DND-41 (cell line): Measurements from ENCODE around the gene VSIG1.

Experiments used
- ATAC-seq: fragments of 200-7000 bp; cut with Tn5 transposase; 3 replicates; pipeline ENCODE4 v1.9.1; 2021; ENCODE audit warnings: low read depth; ENCODE audit not compliant: insufficient read depth
- DNase-seq: peaks from one replicate; pipeline ENCODE4 v3.0.0-alpha.2; 2020
- H2AFZ ChIP-seq: 2 replicates; pipeline ENCODE4 v1.6.0; 2012; ENCODE audit warnings: low read depth, low read length
- H3K27ac ChIP-seq: 2 replicates; pipeline ENCODE4 v1.5.1; 2012; ENCODE audit warnings: low read length, inconsistent platforms
- H3K27me3 ChIP-seq: fragments of 200-600 bp; sonication (generic); 2 replicates; pipeline ENCODE4 v1.6.0; 2012; ENCODE audit warnings: low read length, mild to moderate bottlenecking, inconsistent platforms; ENCODE audit not compliant: insufficient read depth, poor library complexity
- H3K36me3 ChIP-seq: 2 replicates; pipeline ENCODE4 v1.5.1; 2012; ENCODE audit warnings: low read length, inconsistent platforms; ENCODE audit not compliant: insufficient read depth
- H3K4me1 ChIP-seq: 2 replicates; pipeline ENCODE4 v1.5.1; 2012; ENCODE audit warnings: mild to moderate bottlenecking, low read length; ENCODE audit not compliant: insufficient read depth
- H3K4me2 ChIP-seq: 2 replicates; pipeline ENCODE4 v1.6.0; 2012; ENCODE audit warnings: mild to moderate bottlenecking, moderate library complexity, low read length, inconsistent platforms; ENCODE audit not compliant: insufficient read depth
- H3K4me3 ChIP-seq, 2 experiments: fragments of 200-600 bp in 1 of 2; shearing (Covaris generic) in 1 of 2; 2 replicates each; pipeline ENCODE4 v1.5.1; 2012 to 2016; ENCODE audit warnings: inconsistent platforms in 2 of 2, low read length in 2 of 2, mild to moderate bottlenecking in 2 of 2, low read depth in 1 of 2, moderate library complexity in 1 of 2
- H3K79me2 ChIP-seq: 2 replicates; pipeline ENCODE4 v1.6.0; 2012; ENCODE audit warnings: low read length, inconsistent platforms; ENCODE audit not compliant: insufficient read depth
- H3K9ac ChIP-seq: 2 replicates; pipeline ENCODE4 v1.6.0; 2012; ENCODE audit warnings: low read depth, mild to moderate bottlenecking, inconsistent platforms, low read length, moderate library complexity
- H3K9me3 ChIP-seq: 2 replicates; pipeline ENCODE4 v1.5.1; 2012; ENCODE audit warnings: low read length, moderate library complexity, mild to moderate bottlenecking, inconsistent platforms; ENCODE audit not compliant: insufficient read depth, severe bottlenecking
- H4K20me1 ChIP-seq: 2 replicates; pipeline ENCODE4 v1.6.0; 2012; ENCODE audit warnings: low read length; ENCODE audit not compliant: insufficient read depth
- EZH2 ChIP-seq: IDR thresholded peaks from 3 replicates; pipeline ENCODE4 v1.6.1; 2012; ENCODE audit warnings: borderline replicate concordance, low read depth, mild to moderate bottlenecking, moderate library complexity, low read length, inconsistent platforms; ENCODE audit not compliant: severe bottlenecking
- TF ChIP-seq, protein P1 (sequence below): IDR thresholded peaks from 2 replicates; pipeline ENCODE4 v1.5.1; 2012; ENCODE audit warnings: borderline replicate concordance, low read length, moderate library complexity, mild to moderate bottlenecking; ENCODE audit not compliant: poor library complexity, severe bottlenecking; ENCODE audit errors: extremely low read depth

Gene VSIG1

DNA sequence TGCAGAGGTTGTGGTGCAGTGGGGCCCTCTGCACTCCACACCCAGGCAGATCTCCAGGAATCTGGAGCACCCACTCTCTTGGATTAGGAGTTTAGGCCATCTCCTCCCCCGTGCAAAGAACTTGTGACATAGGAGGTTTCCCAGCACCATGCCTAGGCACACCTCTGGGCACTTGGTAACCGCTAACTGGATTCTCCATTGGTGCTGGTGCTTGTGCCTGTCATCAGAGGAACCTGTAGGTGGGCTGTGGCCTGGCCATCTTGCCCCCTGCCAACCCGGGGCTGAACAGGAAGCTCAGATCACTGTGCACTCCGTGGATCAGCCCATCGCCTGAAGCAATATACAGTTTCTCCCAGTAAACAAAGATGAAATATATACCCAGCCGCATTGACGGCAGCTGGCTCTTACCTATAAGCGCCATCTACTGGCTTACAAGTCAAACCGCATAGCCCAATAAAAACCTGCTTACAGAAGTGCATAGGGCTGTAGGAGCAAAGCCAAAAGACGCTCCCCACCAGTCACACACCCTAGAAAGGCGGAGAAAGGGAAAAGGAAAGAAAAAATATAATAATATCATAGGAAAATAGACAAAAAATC is 43.5 kb upstream of the VSIG1 start:
- no peak overlapping the region for H3K4me2 ChIP-seq

DNA sequence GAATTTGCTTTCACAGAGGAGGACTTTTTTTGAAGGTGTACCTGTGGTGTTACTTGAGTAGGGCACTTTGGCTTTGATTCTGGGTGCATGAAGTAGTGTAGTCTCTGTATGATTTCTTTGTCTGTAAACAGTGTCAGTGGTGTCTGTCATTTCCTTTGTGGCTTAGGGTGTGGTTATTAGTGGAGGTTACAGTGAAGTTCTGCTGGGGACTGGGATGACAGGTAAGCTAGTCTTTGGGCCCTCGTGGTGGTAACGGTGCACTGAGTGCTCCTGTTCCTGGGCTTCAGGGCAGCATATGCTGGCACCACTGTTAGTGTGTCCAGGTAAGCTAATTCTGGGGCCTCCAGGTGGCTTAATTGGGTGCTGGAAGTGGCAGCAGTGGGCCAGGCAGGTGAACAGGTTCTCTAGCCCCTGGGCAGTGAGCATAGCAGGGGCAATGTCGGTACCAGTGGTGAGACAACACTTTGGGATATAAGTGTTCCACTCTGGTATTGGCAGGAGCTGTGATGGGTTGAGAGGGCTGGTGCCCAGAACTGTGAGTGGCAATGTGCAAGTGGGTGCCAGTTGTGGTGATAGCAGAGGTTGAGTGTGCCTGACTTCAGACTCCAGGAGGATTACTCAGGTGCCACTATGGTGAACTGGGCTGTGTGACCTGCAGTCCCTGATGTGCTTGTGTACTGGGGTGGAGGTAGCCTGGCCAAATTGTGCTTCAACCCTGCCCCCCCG is 26.0 kb upstream of the VSIG1 start:
- Histone ChIP-seq H3K27ac (no peak overlapping the region), H3K4me1 (no peaks in the 10 kb centered on the region), H3K9me3 (no peaks in the 10 kb centered on the region), H2AFZ (no peak overlapping the region), H3K9ac (no peak overlapping the region), H3K4me3 (no peak overlapping the region), H4K20me1 (no peaks in the 10 kb centered on the region), H3K79me2 (no peaks in the 10 kb centered on the region), H3K36me3 (no peaks in the 10 kb centered on the region), H3K4me2 (no peak overlapping the region), H3K27me3 (no peaks in the 10 kb centered on the region)
- DNase-seq (no peak), ATAC-seq (no peak)
- TF ChIP-seq, protein P1, sequence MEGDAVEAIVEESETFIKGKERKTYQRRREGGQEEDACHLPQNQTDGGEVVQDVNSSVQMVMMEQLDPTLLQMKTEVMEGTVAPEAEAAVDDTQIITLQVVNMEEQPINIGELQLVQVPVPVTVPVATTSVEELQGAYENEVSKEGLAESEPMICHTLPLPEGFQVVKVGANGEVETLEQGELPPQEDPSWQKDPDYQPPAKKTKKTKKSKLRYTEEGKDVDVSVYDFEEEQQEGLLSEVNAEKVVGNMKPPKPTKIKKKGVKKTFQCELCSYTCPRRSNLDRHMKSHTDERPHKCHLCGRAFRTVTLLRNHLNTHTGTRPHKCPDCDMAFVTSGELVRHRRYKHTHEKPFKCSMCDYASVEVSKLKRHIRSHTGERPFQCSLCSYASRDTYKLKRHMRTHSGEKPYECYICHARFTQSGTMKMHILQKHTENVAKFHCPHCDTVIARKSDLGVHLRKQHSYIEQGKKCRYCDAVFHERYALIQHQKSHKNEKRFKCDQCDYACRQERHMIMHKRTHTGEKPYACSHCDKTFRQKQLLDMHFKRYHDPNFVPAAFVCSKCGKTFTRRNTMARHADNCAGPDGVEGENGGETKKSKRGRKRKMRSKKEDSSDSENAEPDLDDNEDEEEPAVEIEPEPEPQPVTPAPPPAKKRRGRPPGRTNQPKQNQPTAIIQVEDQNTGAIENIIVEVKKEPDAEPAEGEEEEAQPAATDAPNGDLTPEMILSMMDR, result no peak
- TF ChIP-seq EZH2, result no peak

More for the DNA sequence above, 43.5 kb upstream of the VSIG1 start:
- peak; percentile 77 for ATAC-seq
- H3K4me3 ChIP-seq, result no peak overlapping the region
- no peak overlapping the region for H2AFZ ChIP-seq
- H3K27ac ChIP-seq, result no peak overlapping the region
- no peak for TF ChIP-seq EZH2
- TF ChIP-seq, protein P1, result peak; percentile 61
- H3K36me3 ChIP-seq, result no peaks in the 10 kb centered on the region
- H3K9me3 ChIP-seq, result no peaks in the 10 kb centered on the region
- H3K4me1 ChIP-seq, result no peaks in the 10 kb centered on the region
- H4K20me1 ChIP-seq, result no peaks in the 10 kb centered on the region
- no peak overlapping the region for H3K9ac ChIP-seq
- no peaks in the 10 kb centered on the region for H3K79me2 ChIP-seq
- H3K27me3 ChIP-seq, result no peaks in the 10 kb centered on the region
- peak; percentile 8 for DNase-seq

DNA sequence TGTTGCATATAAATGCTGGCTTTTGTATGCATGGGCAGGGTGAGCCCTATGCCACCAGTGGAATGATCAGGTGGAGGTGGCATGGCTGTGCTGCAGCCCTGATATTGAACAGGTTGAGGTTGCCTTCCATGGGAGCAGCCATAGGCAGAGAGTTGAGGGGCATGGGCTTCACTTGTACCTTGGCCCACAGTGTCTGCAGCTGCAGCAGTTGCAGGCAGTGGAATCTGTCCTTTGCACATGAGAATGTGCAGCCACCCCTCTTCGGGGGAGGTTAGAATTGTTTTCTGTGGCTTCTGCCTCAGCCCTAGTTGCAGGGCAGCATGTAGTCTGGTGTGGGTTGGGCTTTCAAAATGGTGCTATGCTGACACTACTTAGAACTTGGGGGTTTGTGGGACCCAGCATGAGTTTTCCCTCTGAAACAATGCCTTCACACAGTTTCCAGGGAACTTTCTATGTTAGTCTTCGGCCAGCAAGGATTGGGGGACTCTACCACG is 25.4 kb upstream of the VSIG1 start:
- Histone ChIP-seq H3K4me3 (no peak overlapping the region), H3K79me2 (no peaks in the 10 kb centered on the region), H3K9me3 (no peaks in the 10 kb centered on the region), H3K9ac (no peak overlapping the region), H3K27me3 (no peaks in the 10 kb centered on the region), H4K20me1 (no peaks in the 10 kb centered on the region), H3K4me2 (no peak overlapping the region), H3K4me1 (no peaks in the 10 kb centered on the region), H3K27ac (no peak overlapping the region), H3K36me3 (no peaks in the 10 kb centered on the region), H2AFZ (no peak overlapping the region)
- DNase-seq, result no peak
- no peak for TF ChIP-seq EZH2
- TF ChIP-seq, protein P1, result no peak
- ATAC-seq, result no peak
